Neuronal stem cell (in vitro differentiated cells): ENCODE results near the gene MUSTN1.

Experiments used
- DNase-seq: peaks from one replicate; pipeline ENCODE4 v3.0.0-alpha.2; 2013; ENCODE audit warnings: low spot score
- H2AFZ ChIP-seq: one replicate; pipeline ENCODE4 v1.6.1; 2013; ENCODE audit warnings: mild to moderate bottlenecking, low read length, inconsistent platforms
- H2AK5ac ChIP-seq: 2 replicates; pipeline ENCODE4 v1.6.1; 2013; ENCODE audit warnings: low read depth, mild to moderate bottlenecking, inconsistent platforms, low read length, moderate library complexity, mixed read lengths
- H2BK120ac ChIP-seq: 2 replicates; pipeline ENCODE4 v1.6.1; 2013; ENCODE audit warnings: low read depth, mild to moderate bottlenecking, inconsistent platforms, low read length, moderate library complexity, mixed read lengths
- H2BK12ac ChIP-seq: one replicate; pipeline ENCODE4 v1.6.1; 2013; ENCODE audit warnings: low read length, inconsistent platforms
- H2BK15ac ChIP-seq: 2 replicates; pipeline ENCODE4 v1.6.1; 2013; ENCODE audit warnings: mild to moderate bottlenecking, low read length, inconsistent platforms, mixed read lengths
- H2BK5ac ChIP-seq: one replicate; pipeline ENCODE4 v1.6.1; 2013; ENCODE audit warnings: inconsistent platforms, mild to moderate bottlenecking, low read length, moderate library complexity
- H3K14ac ChIP-seq: one replicate; pipeline ENCODE4 v1.6.1; 2013; ENCODE audit warnings: low read length, inconsistent platforms
- H3K18ac ChIP-seq: 2 replicates; pipeline ENCODE4 v1.6.1; 2013; ENCODE audit warnings: low read length, inconsistent platforms
- H3K23ac ChIP-seq: 2 replicates; pipeline ENCODE4 v1.6.1; 2013; ENCODE audit warnings: low read depth, mild to moderate bottlenecking, mixed read lengths, low read length, inconsistent platforms; ENCODE audit not compliant: poor library complexity
- H3K27ac ChIP-seq: replicated peaks from 3 replicates; pipeline ENCODE4 v1.5.1; 2013; ENCODE audit warnings: low read length, inconsistent platforms
- H3K27me3 ChIP-seq, 3 experiments: 2 replicates each; pipeline ENCODE4 v1.6.1; 2013; ENCODE audit warnings: low read length in 3 of 3, mild to moderate bottlenecking in 2 of 3, inconsistent platforms in 1 of 3, low read depth in 1 of 3, mixed read lengths in 1 of 3, moderate library complexity in 1 of 3; ENCODE audit not compliant: control insufficient read depth in 3 of 3, insufficient read depth in 3 of 3
- H3K36me3 ChIP-seq, 2 donors: replicated peaks in 1 of 2; 2 replicates each; pipeline ENCODE4 v1.6.1; 2013; ENCODE audit warnings: low read length in 2 of 2; ENCODE audit not compliant: control insufficient read depth in 2 of 2, insufficient read depth in 2 of 2
- H3K4ac ChIP-seq: 2 replicates; pipeline ENCODE4 v1.6.1; 2013; ENCODE audit warnings: inconsistent platforms, mild to moderate bottlenecking, low read length, moderate library complexity
- H3K4me1 ChIP-seq, 2 donors: 1 replicate in 1 of 2; 2 replicates in 1 of 2; pipeline ENCODE4 v1.6.1; 2013; ENCODE audit warnings: low read length in 2 of 2, low read depth in 1 of 2; ENCODE audit not compliant: control insufficient read depth in 2 of 2, insufficient read depth in 1 of 2
- H3K4me2 ChIP-seq: one replicate; pipeline ENCODE4 v1.6.1; 2013; ENCODE audit warnings: mild to moderate bottlenecking, low read length, inconsistent platforms; ENCODE audit not compliant: insufficient read depth, poor library complexity, severe bottlenecking
- H3K4me3 ChIP-seq, 2 donors: 2 replicates each; pipeline ENCODE4 v1.5.1; 2013; ENCODE audit warnings: low read length in 2 of 2, mild to moderate bottlenecking in 2 of 2, inconsistent platforms in 1 of 2, moderate library complexity in 1 of 2
- H3K79me1 ChIP-seq: one replicate; pipeline ENCODE4 v1.6.1; 2013; ENCODE audit warnings: low read depth, mild to moderate bottlenecking, inconsistent platforms, low read length, moderate library complexity
- H3K9ac ChIP-seq: one replicate; pipeline ENCODE4 v1.6.1; 2013; ENCODE audit warnings: mild to moderate bottlenecking, low read depth, low read length, inconsistent platforms; ENCODE audit not compliant: poor library complexity
- H3K9me3 ChIP-seq, 2 donors: replicated peaks in 1 of 2; 2 replicates each; pipeline versions ENCODE3 to v1.6.1; 2013; ENCODE audit warnings: low read length in 2 of 2, mild to moderate bottlenecking in 2 of 2, inconsistent platforms in 1 of 2, low read depth in 1 of 2, mixed read lengths in 1 of 2, moderate library complexity in 1 of 2; ENCODE audit not compliant: control insufficient read depth in 2 of 2, insufficient read depth in 1 of 2
- H4K8ac ChIP-seq: one replicate; pipeline ENCODE4 v1.6.1; 2013; ENCODE audit warnings: low read depth, mild to moderate bottlenecking, inconsistent platforms, low read length, moderate library complexity
- H4K91ac ChIP-seq: one replicate; pipeline ENCODE4 v1.6.1; 2013; ENCODE audit warnings: low read length, low read depth, mild to moderate bottlenecking, inconsistent platforms; ENCODE audit not compliant: poor library complexity
- WGBS, 2 donors: extraction: QIAGEN DNeasy Blood & Tissue Kit; methylation state at CpG; one replicate each; pipeline ENCODE4 v1.1.7; 2013; ENCODE audit warnings: missing lambda C conversion rate in 2 of 2, mixed read lengths in 1 of 2; ENCODE audit not compliant: insufficient read length in 2 of 2, insufficient replicate concordance in 1 of 2; ENCODE audit errors: extremely low coverage in 2 of 2; 5-methylcytosine and 5-hydroxymethylcytosine counted together

Gene MUSTN1

GRCh38 chr3:52856666-52857065, 21.8 kb upstream of the MUSTN1 start:
- Histone ChIP-seq H2BK15ac (no peak overlapping the region), H2AK5ac (no peak overlapping the region), H2BK5ac (peak overlapping the region; percentile 3), H3K27ac (no peak overlapping the region), H2BK12ac (no peak overlapping the region), H3K4me3 (no peak overlapping the region), H3K9me3 (peaks cover 2% of the 10 kb centered on the region in 2 donors), H3K27me3 (no peaks in the 10 kb centered on the region), H3K36me3 (peaks cover 4 to 6% of the 10 kb centered on the region in 2 donors), H4K8ac (no peak overlapping the region), H4K91ac (no peak overlapping the region), H3K23ac (no peak overlapping the region), H3K9ac (no peak overlapping the region), H2AFZ (no peak overlapping the region), H3K18ac (no peak overlapping the region), H3K4me1 (peaks cover 0 to 4% of the 10 kb centered on the region in 2 donors), H3K4ac (no peak overlapping the region), H3K79me1 (no peaks in the 10 kb centered on the region), H2BK120ac (no peak overlapping the region), H3K4me2 (no peak overlapping the region), H3K14ac (no peak overlapping the region)
- no CpG with 5 or more reads among the region's 5 CpGs for WGBS, 2 donors
- DNase-seq: no peak

DNA sequence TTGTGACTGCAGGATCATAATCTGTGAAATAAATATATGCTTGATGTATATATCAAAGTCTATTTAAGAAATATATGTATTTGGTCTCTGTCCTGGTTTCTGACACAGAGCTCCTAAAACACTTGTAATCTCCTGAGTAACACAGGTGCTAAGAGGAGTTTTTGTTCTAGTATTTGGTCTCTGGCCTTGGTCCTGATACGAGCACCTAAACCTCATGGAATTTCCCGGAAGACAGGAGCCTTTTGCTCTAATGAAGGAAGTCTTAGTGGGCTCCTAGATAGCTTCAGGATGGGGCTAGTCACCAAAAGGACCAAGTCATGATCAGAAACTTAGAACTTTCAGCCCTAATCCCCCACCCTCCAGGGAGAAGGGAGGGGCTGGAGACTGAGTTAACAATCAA, 19.2 kb upstream of the MUSTN1 start:
- Histone ChIP-seq H3K14ac (no peak overlapping the region), H3K9ac (no peak overlapping the region)
- DNase-seq: no peak

GRCh38 chr3:52852419-52852818, 17.6 kb upstream of the MUSTN1 start:
- Histone ChIP-seq H2BK5ac (no peak overlapping the region), H3K18ac (no peak overlapping the region), H2BK12ac (no peak overlapping the region), H3K27ac (no peak overlapping the region), H3K4me2 (no peak overlapping the region), H2BK15ac (no peak overlapping the region), H3K4ac (no peak overlapping the region), H3K14ac (no peak overlapping the region), H3K36me3 (peaks cover 14 to 32% of the 10 kb centered on the region in 2 donors), H3K27me3 (no peaks in the 10 kb centered on the region), H2AFZ (no peak overlapping the region), H3K23ac (no peak overlapping the region), H3K4me1 (peaks cover 0 to 3% of the 10 kb centered on the region in 2 donors), H2AK5ac (no peak overlapping the region), H3K79me1 (no peaks in the 10 kb centered on the region), H3K4me3 (no peak overlapping the region), H3K9me3 (no peaks in the 10 kb centered on the region), H3K9ac (no peak overlapping the region), H4K91ac (no peak overlapping the region), H2BK120ac (no peak overlapping the region), H4K8ac (no peak overlapping the region)
- WGBS, 2 donors: no CpG with 5 or more reads among the region's 2 CpGs
- no peak for DNase-seq

More for the DNA sequence above, 19.2 kb upstream of the MUSTN1 start:
- Histone ChIP-seq H3K27me3 (no peaks in the 10 kb centered on the region), H3K18ac (no peak overlapping the region), H2AK5ac (no peak overlapping the region), H3K4me1 (peaks cover 0 to 3% of the 10 kb centered on the region in 2 donors), H3K23ac (no peak overlapping the region), H3K36me3 (peaks cover 8 to 16% of the 10 kb centered on the region in 2 donors), H3K9me3 (peaks cover 0 to 2% of the 10 kb centered on the region in 2 donors), H3K4ac (no peak overlapping the region), H4K8ac (no peak overlapping the region), H2BK120ac (no peak overlapping the region), H2BK12ac (no peak overlapping the region), H3K27ac (no peak overlapping the region), H3K4me2 (no peak overlapping the region), H4K91ac (no peak overlapping the region), H2BK15ac (no peak overlapping the region), H3K4me3 (no peak overlapping the region), H2BK5ac (no peak overlapping the region), H3K79me1 (no peaks in the 10 kb centered on the region), H2AFZ (no peak overlapping the region)
- no CpG with 5 or more reads among the region's 2 CpGs for WGBS, 2 donors

DNA sequence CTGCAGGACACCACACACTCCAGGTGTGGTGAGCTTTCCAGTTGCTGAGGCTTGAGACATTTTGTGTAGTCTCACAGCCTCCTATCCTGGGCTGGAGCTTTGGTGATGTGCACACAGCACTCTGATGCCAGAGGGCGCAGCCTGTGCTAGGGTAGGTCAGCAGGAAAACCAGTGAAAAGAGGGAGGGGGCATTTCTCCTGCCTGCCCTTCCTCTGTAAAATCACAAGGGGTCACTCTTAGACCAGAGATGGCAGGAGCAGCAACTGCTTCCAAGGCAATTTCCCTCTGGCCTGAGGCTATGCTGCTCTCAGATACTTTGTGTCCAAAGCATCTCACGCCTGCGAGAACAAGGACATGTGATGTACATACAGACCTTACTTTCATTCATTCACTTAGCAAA, 16.5 kb upstream of the MUSTN1 start:
- Histone ChIP-seq H2BK15ac (no peak overlapping the region), H3K27me3 (no peaks in the 10 kb centered on the region), H2BK5ac (no peak overlapping the region), H3K4ac (no peak overlapping the region), H3K14ac (no peak overlapping the region), H3K4me3 (no peak overlapping the region), H4K91ac (no peak overlapping the region), H2AK5ac (no peak overlapping the region), H4K8ac (no peak overlapping the region), H2BK12ac (no peak overlapping the region), H3K36me3 (peaks cover 14 to 37% of the 10 kb centered on the region in 2 donors), H3K4me2 (no peak overlapping the region), H3K79me1 (no peaks in the 10 kb centered on the region), H3K9ac (no peak overlapping the region), H3K4me1 (peaks cover 0 to 4% of the 10 kb centered on the region in 2 donors), H3K27ac (no peak overlapping the region), H3K18ac (no peak overlapping the region), H2AFZ (no peak overlapping the region), H3K23ac (no peak overlapping the region), H2BK120ac (no peak overlapping the region), H3K9me3 (no peaks in the 10 kb centered on the region)
- no CpG with 5 or more reads among the region's 3 CpGs for WGBS, 2 donors
- DNase-seq: peak; percentile 56
